ENCODE results near the gene DR1.
"Not testable (repeated sequence)": the region's sequence is repeated elsewhere in the genome, so short reads cannot be mapped to it uniquely, and the experiment has no call there.

The DR1 gene

GRCh38 chr1:93344484-93344883 lies 1.2 kb upstream of the DR1 start:
- no peak for DNase-seq

GRCh38 chr1:93344886-93345632 lies 648 bp upstream of the DR1 start:
- DNase-seq: no peak

- DNase-seq: peak; percentile 58
Measured at GRCh38 chr1:93346421-93346993, 800 bp downstream of the DR1 start.

- no peak for DNase-seq
Measured at GRCh38 chr1:93347334-93347899, 1.7 kb downstream of the DR1 start.

GRCh38 chr1:93348104-93348728 lies 2.5 kb downstream of the DR1 start:
- no peak for DNase-seq

- DNase-seq: peak; percentile 36
Measured at GRCh38 chr1:93349231-93350135, 3.8 kb downstream of the DR1 start.

- DNase-seq: no peak
Measured at GRCh38 chr1:93350322-93350721, 4.6 kb downstream of the DR1 start.

- no peak for DNase-seq
Measured at GRCh38 chr1:93350875-93351274, 5.2 kb downstream of the DR1 start.

GRCh38 chr1:93351346-93351745 lies 5.6 kb downstream of the DR1 start:
- not testable (repeated sequence) for DNase-seq

GRCh38 chr1:93352376-93352775 lies 6.7 kb downstream of the DR1 start:
- DNase-seq: no peak

- no peak for DNase-seq
Measured at GRCh38 chr1:93353286-93353685, 7.6 kb downstream of the DR1 start.

- no peak for DNase-seq
Measured at GRCh38 chr1:93354749-93355148, 9.0 kb downstream of the DR1 start.

- no peak for DNase-seq
Measured at GRCh38 chr1:93357242-93357641, 11.5 kb downstream of the DR1 start.

GRCh38 chr1:93358293-93358692 lies 12.6 kb downstream of the DR1 start:
- DNase-seq: no peak

- DNase-seq: no peak
Measured at GRCh38 chr1:93360111-93360510, 14.4 kb downstream of the DR1 start.

- DNase-seq: no peak
Measured at GRCh38 chr1:93362237-93362636, 16.5 kb downstream of the DR1 start.

- no peak for DNase-seq
Measured at GRCh38 chr1:93365813-93366212, 20.1 kb downstream of the DR1 start.

GRCh38 chr1:93369734-93370133 lies 24.0 kb downstream of the DR1 start:
- DNase-seq: no peak

- DNase-seq: no peak
Measured at GRCh38 chr1:93374334-93375106, 28.8 kb downstream of the DR1 start.

GRCh38 chr1:93384656-93385055 lies 38.9 kb downstream of the DR1 start:
- peak; percentile 12 for DNase-seq

GRCh38 chr1:93386268-93386667 lies 40.6 kb downstream of the DR1 start:
- DNase-seq: not testable (repeated sequence)

- peak; percentile 31 for DNase-seq
Measured at GRCh38 chr1:93394514-93394913, 48.8 kb downstream of the DR1 start.
